Measurements from ENCODE around the gene PARD3B. TPM values are rescaled to one million over a fixed set of nuclear protein-coding genes. Genes with fewer than 3 reads are reported as not detected.

The PARD3B gene
- total RNA-seq, 2 donors from 2014 or later = 15.0 to 17.8 TPM

- Histone ChIP-seq H3K27me3 (no peaks in the 10 kb centered on the region), H3K27ac (no peak overlapping the region), H3K9me3 (no peaks in the 10 kb centered on the region), H3K36me3 (replicated peaks in 1 of 2; ENCODE audit: insufficient read depth in 1 of 2, low read depth in 2 of 2) (no peaks in the 10 kb centered on the region), H3K4me3 (no peak overlapping the region), H3K4me1 (no peaks in the 10 kb centered on the region)
- DNase-seq (no peak), ATAC-seq (no peak)
- WGBS, 2 donors = 95 to 96% methylated on average over 2 of the region's 2 CpGs
- intact Hi-C loops (cut with DNase I) = no loop called here
- TF ChIP-seq CTCF (IDR thresholded peaks at IDR 0.05) = no peak
- no peak for TF ChIP-seq POLR2A (IDR thresholded peaks at IDR 0.05)
Measured at GRCh38 chr2:205428811-205429210, 883.5 kb downstream of the PARD3B start.

GRCh38 chr2:205435970-205436369, 890.7 kb downstream of the PARD3B start:
- Histone ChIP-seq H3K36me3 (replicated peaks in 1 of 2; ENCODE audit: insufficient read depth in 1 of 2, low read depth in 2 of 2) (no peaks in the 10 kb centered on the region), H3K27me3 (no peaks in the 10 kb centered on the region), H3K4me3 (no peak overlapping the region), H3K4me1 (no peaks in the 10 kb centered on the region), H3K9me3 (no peaks in the 10 kb centered on the region), H3K27ac (no peak overlapping the region)
- DNase-seq (no peak), ATAC-seq (no peak)
- intact Hi-C loops (cut with DNase I) = no loop called here
- TF ChIP-seq POLR2A (IDR thresholded peaks at IDR 0.05) (no peak), CTCF (IDR thresholded peaks at IDR 0.05) (no peak)
- 89 to 94% methylated on average over 4 of the region's 4 CpGs for WGBS, 2 donors

GRCh38 chr2:205438241-205438640, 893.0 kb downstream of the PARD3B start:
- Histone ChIP-seq H3K27me3 (no peaks in the 10 kb centered on the region), H3K36me3 (replicated peaks in 1 of 2; ENCODE audit: insufficient read depth in 1 of 2, low read depth in 2 of 2) (no peaks in the 10 kb centered on the region), H3K4me3 (no peak overlapping the region), H3K9me3 (no peaks in the 10 kb centered on the region), H3K4me1 (no peaks in the 10 kb centered on the region), H3K27ac (no peak overlapping the region)
- intact Hi-C loops (cut with DNase I) = no loop called here
- no peak for DNase-seq
- WGBS, 2 donors = 58 to 67% methylated on average over 2 of the region's 2 CpGs
- ATAC-seq = no peak
- TF ChIP-seq CTCF (IDR thresholded peaks at IDR 0.05) = no peak
- no peak for TF ChIP-seq POLR2A (IDR thresholded peaks at IDR 0.05)

- TF ChIP-seq POLR2A (IDR thresholded peaks at IDR 0.05) (no peak), CTCF (IDR thresholded peaks at IDR 0.05) (no peak)
- intact Hi-C loops (cut with DNase I) = no loop called here
- 88 to 91% methylated on average over 2 of the region's 2 CpGs for WGBS, 2 donors
- Histone ChIP-seq H3K9me3 (no peaks in the 10 kb centered on the region), H3K4me1 (no peaks in the 10 kb centered on the region), H3K4me3 (no peak overlapping the region), H3K27ac (no peak overlapping the region), H3K36me3 (replicated peaks in 1 of 2; ENCODE audit: insufficient read depth in 1 of 2, low read depth in 2 of 2) (no peaks in the 10 kb centered on the region), H3K27me3 (no peaks in the 10 kb centered on the region)
- DNase-seq (no peak), ATAC-seq (no peak)
Measured at GRCh38 chr2:205439621-205440020, 894.3 kb downstream of the PARD3B start.

GRCh38 chr2:205441524-205441923, 896.2 kb downstream of the PARD3B start:
- no peak for ATAC-seq
- Histone ChIP-seq H3K36me3 (replicated peaks in 1 of 2; ENCODE audit: insufficient read depth in 1 of 2, low read depth in 2 of 2) (no peaks in the 10 kb centered on the region), H3K4me3 (no peak overlapping the region), H3K4me1 (no peaks in the 10 kb centered on the region), H3K9me3 (no peaks in the 10 kb centered on the region), H3K27me3 (no peaks in the 10 kb centered on the region), H3K27ac (no peak overlapping the region)
- no peak for TF ChIP-seq POLR2A (IDR thresholded peaks at IDR 0.05)
- TF ChIP-seq CTCF (IDR thresholded peaks at IDR 0.05) = no peak
- no peak for DNase-seq
- intact Hi-C loops (cut with DNase I) = no loop called here
